ENCODE results near the gene SMURF1.

DNA sequence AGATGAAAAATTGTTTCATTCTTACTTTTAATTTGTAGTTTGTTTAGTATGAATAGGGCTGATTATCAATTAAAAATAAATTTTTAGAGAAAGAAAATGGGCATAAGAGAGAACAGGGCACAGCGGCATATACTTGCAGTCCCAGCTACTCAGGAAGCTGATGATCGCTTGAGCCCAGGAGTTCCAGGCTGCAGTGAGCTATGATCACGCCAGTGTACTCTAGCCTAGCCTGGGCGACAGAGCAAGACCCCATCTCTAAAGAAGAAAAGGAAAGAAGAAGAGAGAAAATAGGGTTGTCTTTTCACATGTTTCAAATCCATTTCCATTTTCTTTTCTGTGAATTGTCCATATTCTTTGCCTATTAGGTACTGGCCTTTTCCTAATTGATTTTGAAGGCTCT, 8.0 kb downstream of the SMURF1 start:
- TF ChIP-seq, protein P1, sequence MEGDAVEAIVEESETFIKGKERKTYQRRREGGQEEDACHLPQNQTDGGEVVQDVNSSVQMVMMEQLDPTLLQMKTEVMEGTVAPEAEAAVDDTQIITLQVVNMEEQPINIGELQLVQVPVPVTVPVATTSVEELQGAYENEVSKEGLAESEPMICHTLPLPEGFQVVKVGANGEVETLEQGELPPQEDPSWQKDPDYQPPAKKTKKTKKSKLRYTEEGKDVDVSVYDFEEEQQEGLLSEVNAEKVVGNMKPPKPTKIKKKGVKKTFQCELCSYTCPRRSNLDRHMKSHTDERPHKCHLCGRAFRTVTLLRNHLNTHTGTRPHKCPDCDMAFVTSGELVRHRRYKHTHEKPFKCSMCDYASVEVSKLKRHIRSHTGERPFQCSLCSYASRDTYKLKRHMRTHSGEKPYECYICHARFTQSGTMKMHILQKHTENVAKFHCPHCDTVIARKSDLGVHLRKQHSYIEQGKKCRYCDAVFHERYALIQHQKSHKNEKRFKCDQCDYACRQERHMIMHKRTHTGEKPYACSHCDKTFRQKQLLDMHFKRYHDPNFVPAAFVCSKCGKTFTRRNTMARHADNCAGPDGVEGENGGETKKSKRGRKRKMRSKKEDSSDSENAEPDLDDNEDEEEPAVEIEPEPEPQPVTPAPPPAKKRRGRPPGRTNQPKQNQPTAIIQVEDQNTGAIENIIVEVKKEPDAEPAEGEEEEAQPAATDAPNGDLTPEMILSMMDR (IDR thresholded peaks at IDR 0.05 in 8 of 11, conservative IDR thresholded peaks at IDR 0.05 in 3 of 11): no peak
- no peak for TF ChIP-seq POLR2AphosphoS5 (IDR thresholded peaks at IDR 0.05)
